Measurements from ENCODE around the gene STPG1.

Gene STPG1

GRCh38 chr1:24311741-24312140 is 101.8 kb downstream of the STPG1 start:
- no peak for DNase-seq

DNA sequence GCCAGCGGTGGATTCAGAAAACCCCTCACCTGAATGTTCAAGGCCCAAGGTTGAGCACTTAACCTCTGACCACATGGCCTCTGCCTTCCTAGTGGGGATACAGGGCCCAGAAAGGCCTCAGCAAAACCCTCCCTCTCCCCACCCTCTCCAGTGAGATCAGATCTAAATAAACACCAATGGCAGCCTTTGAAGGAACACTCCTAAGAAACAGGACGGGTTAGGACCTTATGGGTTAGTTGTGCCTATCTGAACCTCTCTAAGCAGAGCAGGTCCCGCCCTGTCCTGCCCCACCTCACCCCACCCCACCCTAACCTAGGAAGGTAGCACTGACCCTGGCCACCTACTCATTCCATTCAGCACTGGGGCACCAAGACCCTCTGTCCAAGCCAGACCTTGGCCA is 102.3 kb downstream of the STPG1 start:
- DNase-seq = no peak

- DNase-seq = no peak
Observed at GRCh38 chr1:24309762-24310485, 103.7 kb downstream of the STPG1 start.

GRCh38 chr1:24308365-24309015 is 105.1 kb downstream of the STPG1 start:
- no peak for DNase-seq

Measured in CD4-positive, alpha-beta T cell treated with Interleukin-6 for 4 hours (primary cell).